ENCODE data around the gene OR4D11. TPM values are rescaled to one million over a fixed set of nuclear protein-coding genes. Genes with fewer than 3 reads are reported as not detected.

OR4D11 gene
- not detected in 2 replicates for total RNA-seq (2013; cell fraction: nucleolus; rRNA removed)
- not detected in 2 replicates for total RNA-seq (2014; rRNA removed)
- total RNA-seq (2014; rRNA removed; fragmentation: Illumina TruSeq; extraction: Trizol), result not detected in 2 replicates
- total RNA-seq (2021), result not detected in 2 replicates
- not detected for polyA plus RNA-seq (2011; ENCODE audit: low read depth)
- not detected in 2 replicates for polyA plus RNA-seq (2011; rRNA removed)
- polyA plus RNA-seq (2011; cell fraction: cytosol; rRNA removed), result not detected in 2 replicates
- not detected in 2 replicates for polyA plus RNA-seq (2011; cell fraction: nucleus; rRNA removed)
- not detected in 2 replicates for polyA plus RNA-seq (2012)
- polyA plus RNA-seq (2014; fragmentation: Illumina TruSeq; extraction: Trizol), result not detected in 2 replicates
- not detected for polyA plus RNA-seq (2014; fragmentation: Nextera tagmentation; extraction: Ambion mirVana)
- not detected in 2 replicates for polyA plus RNA-seq (2014; rRNA removed)
- not detected for polyA plus RNA-seq (2016; fragmentation: Nextera tagmentation; extraction: Ambion mirVana)
- polyA minus RNA-seq (2011; rRNA and poly(A)+ RNA removed), result not detected in 2 replicates
- polyA minus RNA-seq (2011; cell fraction: cytosol; rRNA and poly(A)+ RNA removed), result not detected in 2 replicates
- not detected in 2 replicates for polyA minus RNA-seq (2011; cell fraction: nucleus; rRNA and poly(A)+ RNA removed)
- not detected for Bru-seq, nascent RNA
- not detected for BruChase-seq, experiment 1, labeled RNA remaining after a 6-hour chase
- BruChase-seq, experiment 2, labeled RNA remaining after a 2-hour chase, result not detected
- long read RNA-seq, experiment 1, result 0 reads
- long read RNA-seq, experiment 2, result 0 reads

DNA sequence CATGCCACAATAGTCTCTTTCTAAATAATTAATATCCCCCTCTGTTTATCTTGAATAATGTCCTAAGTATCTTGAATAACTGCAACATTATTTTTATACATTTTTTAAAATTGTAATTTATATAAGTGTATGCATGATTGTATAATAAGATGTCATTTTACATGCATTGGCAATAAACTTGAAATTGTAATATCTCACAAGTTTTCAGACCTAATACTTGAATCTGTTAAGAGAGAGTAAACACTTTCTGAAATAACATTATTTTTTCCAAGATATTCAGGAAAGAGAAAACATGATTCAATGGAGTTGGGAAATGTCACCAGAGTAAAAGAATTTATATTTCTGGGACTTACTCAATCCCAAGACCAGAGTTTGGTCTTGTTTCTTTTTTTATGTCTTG lies at the start of gene OR4D11:
TSS of gene OR4D11 (plus strand) at position 301 of the 400 bp plus-strand sequence. CDS start at position 301, 0 bp downstream.
- Histone ChIP-seq H3K27me3 (replicated peaks in 1 of 2; ENCODE audit: control insufficient read depth in 2 of 2, insufficient read depth in 2 of 2, low read length in 1 of 2) (no peaks in the 10 kb centered on the region; a peak in 1 of 4 replicates), H3K79me2 (ENCODE audit: control insufficient read depth, insufficient read depth, low read length) (no peaks in the 10 kb centered on the region), H4K20me1 (ENCODE audit: control insufficient read depth, insufficient read depth) (no peaks in the 10 kb centered on the region), H3K36me3 (ENCODE audit: control insufficient read depth in 2 of 2, insufficient read depth in 2 of 2, low read length in 1 of 2) (no peaks in the 10 kb centered on the region), H3K9me3 (replicated peaks; ENCODE audit: control insufficient read depth, insufficient read depth, low read length) (peaks cover 1% of the 10 kb centered on the region; the same call in 1 of the 3 replicates), H3K9ac (ENCODE audit: control insufficient read depth, insufficient read depth, low read length) (no peak within 1 kb of the TSS), H2AFZ (ENCODE audit: control insufficient read depth, low read depth, low read length) (no peak within 1 kb of the TSS; the same call in 1 of the 2 replicates), H3K4me2 (ENCODE audit: control insufficient read depth, insufficient read depth) (peak within 1 kb of the TSS; percentile 47), H3K4me3 (no peak within 1 kb of the TSS), H3K27ac (ENCODE audit: control insufficient read depth, insufficient read depth) (peak within 1 kb of the TSS; percentile 70), H3K4me1 (ENCODE audit: control insufficient read depth, insufficient read depth, low read length) (peaks cover 13% of the 10 kb centered on the region)
- CTCF ChIA-PET, result no interaction called here
- intact Hi-C loops (cut with micrococcal nuclease; ENCODE audit: unreplicated experiment), result no loop called here
- FAIRE-seq, result no peak
- POLR2A ChIA-PET, result interaction anchor here (0.7 kb wide), 1 partner anchor 407 kb away, joined by 3 read pairs; no protein-coding TSS in a partner anchor
- in situ Hi-C loops (cut with MboI), result no loop called here
- RAD21 ChIA-PET (ENCODE audit: unreplicated experiment), result no interaction called here
- no peak for DNase-seq (ENCODE audit: low read depth, low spot score)
- TF ChIP-seq CEBPZ (IDR thresholded peaks at IDR 0.05; ENCODE audit: low read depth, low read length), result no peak
- no peak for TF ChIP-seq RAD51 (IDR thresholded peaks at IDR 0.05)
- no peak for TF ChIP-seq RFX5 (IDR thresholded peaks at IDR 0.05; ENCODE audit: low read depth, low read length)
- TF ChIP-seq, protein P1, sequence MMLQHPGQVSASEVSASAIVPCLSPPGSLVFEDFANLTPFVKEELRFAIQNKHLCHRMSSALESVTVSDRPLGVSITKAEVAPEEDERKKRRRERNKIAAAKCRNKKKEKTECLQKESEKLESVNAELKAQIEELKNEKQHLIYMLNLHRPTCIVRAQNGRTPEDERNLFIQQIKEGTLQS (IDR thresholded peaks at IDR 0.05; ENCODE audit: borderline replicate concordance, extremely low read depth, low read depth, low read length), result no peak
- TF ChIP-seq, protein P2, sequence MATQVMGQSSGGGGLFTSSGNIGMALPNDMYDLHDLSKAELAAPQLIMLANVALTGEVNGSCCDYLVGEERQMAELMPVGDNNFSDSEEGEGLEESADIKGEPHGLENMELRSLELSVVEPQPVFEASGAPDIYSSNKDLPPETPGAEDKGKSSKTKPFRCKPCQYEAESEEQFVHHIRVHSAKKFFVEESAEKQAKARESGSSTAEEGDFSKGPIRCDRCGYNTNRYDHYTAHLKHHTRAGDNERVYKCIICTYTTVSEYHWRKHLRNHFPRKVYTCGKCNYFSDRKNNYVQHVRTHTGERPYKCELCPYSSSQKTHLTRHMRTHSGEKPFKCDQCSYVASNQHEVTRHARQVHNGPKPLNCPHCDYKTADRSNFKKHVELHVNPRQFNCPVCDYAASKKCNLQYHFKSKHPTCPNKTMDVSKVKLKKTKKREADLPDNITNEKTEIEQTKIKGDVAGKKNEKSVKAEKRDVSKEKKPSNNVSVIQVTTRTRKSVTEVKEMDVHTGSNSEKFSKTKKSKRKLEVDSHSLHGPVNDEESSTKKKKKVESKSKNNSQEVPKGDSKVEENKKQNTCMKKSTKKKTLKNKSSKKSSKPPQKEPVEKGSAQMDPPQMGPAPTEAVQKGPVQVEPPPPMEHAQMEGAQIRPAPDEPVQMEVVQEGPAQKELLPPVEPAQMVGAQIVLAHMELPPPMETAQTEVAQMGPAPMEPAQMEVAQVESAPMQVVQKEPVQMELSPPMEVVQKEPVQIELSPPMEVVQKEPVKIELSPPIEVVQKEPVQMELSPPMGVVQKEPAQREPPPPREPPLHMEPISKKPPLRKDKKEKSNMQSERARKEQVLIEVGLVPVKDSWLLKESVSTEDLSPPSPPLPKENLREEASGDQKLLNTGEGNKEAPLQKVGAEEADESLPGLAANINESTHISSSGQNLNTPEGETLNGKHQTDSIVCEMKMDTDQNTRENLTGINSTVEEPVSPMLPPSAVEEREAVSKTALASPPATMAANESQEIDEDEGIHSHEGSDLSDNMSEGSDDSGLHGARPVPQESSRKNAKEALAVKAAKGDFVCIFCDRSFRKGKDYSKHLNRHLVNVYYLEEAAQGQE (IDR thresholded peaks at IDR 0.05; ENCODE audit: low read depth, low read length), result no peak
- TF ChIP-seq PML (IDR thresholded peaks at IDR 0.05; ENCODE audit: low read length), result no peak
- TF ChIP-seq IRF4 (IDR thresholded peaks at IDR 0.05; ENCODE audit: low read depth, low read length), result no peak
- no peak for TF ChIP-seq SMAD5 (IDR thresholded peaks at IDR 0.05; ENCODE audit: low read depth)
- TF ChIP-seq FOS (IDR thresholded peaks at IDR 0.05; ENCODE audit: borderline replicate concordance, extremely low read depth, insufficient read length), result no peak
- no peak for TF ChIP-seq FOXK2 (IDR thresholded peaks at IDR 0.05)
- ATAC-seq, result no peak
- BruUV-seq (replicated peaks), result no TSS peak
- SMC1A ChIA-PET (ENCODE audit: uncharacterized antibody, unreplicated experiment), result no interaction called here
